ENCODE data around the gene MAN1C1. TPM values are rescaled to one million over a fixed set of nuclear protein-coding genes. Genes with fewer than 3 reads are reported as not detected.

The MAN1C1 gene
- total RNA-seq, 1 experiment from 2014 or later = 9.3 TPM

- H3K23ac ChIP-seq (ENCODE audit: insufficient read length, low read depth, low read length) = no peak overlapping the region
- H2BK120ac ChIP-seq (ENCODE audit: low read depth, low read length, poor library complexity, severe bottlenecking) = no peak overlapping the region
- no peaks in the 10 kb centered on the region for H3K27me3 ChIP-seq (ENCODE audit: insufficient read depth, low read length)
- peaks cover 31 to 50% of the 10 kb centered on the region in 2 experiments for H3K4me1 Mint-ChIP-seq
- H2AFZ ChIP-seq (ENCODE audit: low read length) = no peak overlapping the region
- H3K79me1 ChIP-seq (ENCODE audit: insufficient read depth, low read depth, low read length, poor library complexity, severe bottlenecking) = no peaks in the 10 kb centered on the region
- no peak overlapping the region for H2BK15ac ChIP-seq (ENCODE audit: low read depth, low read length)
- TF ChIP-seq, protein P1, sequence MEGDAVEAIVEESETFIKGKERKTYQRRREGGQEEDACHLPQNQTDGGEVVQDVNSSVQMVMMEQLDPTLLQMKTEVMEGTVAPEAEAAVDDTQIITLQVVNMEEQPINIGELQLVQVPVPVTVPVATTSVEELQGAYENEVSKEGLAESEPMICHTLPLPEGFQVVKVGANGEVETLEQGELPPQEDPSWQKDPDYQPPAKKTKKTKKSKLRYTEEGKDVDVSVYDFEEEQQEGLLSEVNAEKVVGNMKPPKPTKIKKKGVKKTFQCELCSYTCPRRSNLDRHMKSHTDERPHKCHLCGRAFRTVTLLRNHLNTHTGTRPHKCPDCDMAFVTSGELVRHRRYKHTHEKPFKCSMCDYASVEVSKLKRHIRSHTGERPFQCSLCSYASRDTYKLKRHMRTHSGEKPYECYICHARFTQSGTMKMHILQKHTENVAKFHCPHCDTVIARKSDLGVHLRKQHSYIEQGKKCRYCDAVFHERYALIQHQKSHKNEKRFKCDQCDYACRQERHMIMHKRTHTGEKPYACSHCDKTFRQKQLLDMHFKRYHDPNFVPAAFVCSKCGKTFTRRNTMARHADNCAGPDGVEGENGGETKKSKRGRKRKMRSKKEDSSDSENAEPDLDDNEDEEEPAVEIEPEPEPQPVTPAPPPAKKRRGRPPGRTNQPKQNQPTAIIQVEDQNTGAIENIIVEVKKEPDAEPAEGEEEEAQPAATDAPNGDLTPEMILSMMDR (conservative IDR thresholded peaks at IDR 0.05) = no peak
- peaks cover 2 to 26% (median 10%) of the 10 kb centered on the region in 3 experiments; a peak in 5 of 7 replicates for H3K36me3 Mint-ChIP-seq (ENCODE audit: insufficient read depth in 1 of 3, low read depth in 3 of 3)
- H2BK20ac ChIP-seq (ENCODE audit: low read depth, low read length, poor library complexity, severe bottlenecking) = no peak overlapping the region
- H3K4me3 Mint-ChIP-seq = peak overlapping the region; percentile 75 to 90
- no peak for DNase-seq
- no peak overlapping the region for H3K18ac ChIP-seq (ENCODE audit: insufficient read length, low read depth, low read length)
- H3K9ac ChIP-seq (ENCODE audit: extremely low read depth, insufficient read length, low read length) = peak overlapping the region; percentile 56
- no peaks in the 10 kb centered on the region for H4K20me1 ChIP-seq (ENCODE audit: control insufficient read depth, insufficient read depth, insufficient read length)
- peak overlapping the region in 1 of 3 experiments; percentile 34; a peak in 1 of 7 replicates for H3K27ac Mint-ChIP-seq
- H3K4ac ChIP-seq (ENCODE audit: low read depth, low read length) = no peak overlapping the region
- no peak overlapping the region for H2BK12ac ChIP-seq (ENCODE audit: insufficient read length, low read depth, low read length)
- H3K14ac ChIP-seq (ENCODE audit: insufficient read depth, low read length) = peak overlapping the region; percentile 87; the same call in 1 of the 2 replicates
- H3K4me1 ChIP-seq (ENCODE audit: insufficient read depth, low read length) = no peaks in the 10 kb centered on the region
- peaks cover 5% of the 10 kb centered on the region for H3K27me3 Mint-ChIP-seq (ENCODE audit: low read depth)
- no peak overlapping the region for H3T11ph ChIP-seq (ENCODE audit: low read length)
- no peak overlapping the region for H3K27ac ChIP-seq (ENCODE audit: insufficient read length, low read depth, low read length)
- no peak overlapping the region for H2BK5ac ChIP-seq (ENCODE audit: insufficient read length, low read length)
- no peak overlapping the region for H4K8ac ChIP-seq (replicated peaks; ENCODE audit: insufficient read length, low read depth, low read length)
- H3K4me2 ChIP-seq (ENCODE audit: insufficient read depth, insufficient read length, low read length) = peak overlapping the region; percentile 82
- no peaks in the 10 kb centered on the region; a peak in 1 of 5 replicates for H3K9me3 Mint-ChIP-seq
- no peak overlapping the region for H2AK5ac ChIP-seq (ENCODE audit: insufficient read length, low read length)
- no peaks in the 10 kb centered on the region for H3K79me2 ChIP-seq (ENCODE audit: insufficient read depth, low read length)
- no peaks in the 10 kb centered on the region for H3K9me3 ChIP-seq (ENCODE audit: control insufficient read depth, low read depth, low read length)
- H3K56ac ChIP-seq (ENCODE audit: insufficient read length, low read depth, low read length) = no peak overlapping the region
- no peak overlapping the region for H4K91ac ChIP-seq (ENCODE audit: insufficient read length, low read depth, low read length)
- WGBS (ENCODE audit: extremely low coverage, insufficient read length, low lambda C conversion rate) = no CpG with 5 or more reads among the region's 15 CpGs
- H3K23me2 ChIP-seq (ENCODE audit: insufficient read length, low read depth, low read length, poor library complexity, severe bottlenecking) = peaks cover 6% of the 10 kb centered on the region
- H4K5ac ChIP-seq (ENCODE audit: insufficient read length, low read depth, low read length) = no peak overlapping the region
These were observed 184.2 kb downstream of the MAN1C1 start for GRCh38 chr1:25800703-25801377.
